Measurements from ENCODE around the gene PSMA1.
A peak's percentile ranks its signal among the peaks of the same experiment; 100 is the strongest.

The PSMA1 gene

DNA sequence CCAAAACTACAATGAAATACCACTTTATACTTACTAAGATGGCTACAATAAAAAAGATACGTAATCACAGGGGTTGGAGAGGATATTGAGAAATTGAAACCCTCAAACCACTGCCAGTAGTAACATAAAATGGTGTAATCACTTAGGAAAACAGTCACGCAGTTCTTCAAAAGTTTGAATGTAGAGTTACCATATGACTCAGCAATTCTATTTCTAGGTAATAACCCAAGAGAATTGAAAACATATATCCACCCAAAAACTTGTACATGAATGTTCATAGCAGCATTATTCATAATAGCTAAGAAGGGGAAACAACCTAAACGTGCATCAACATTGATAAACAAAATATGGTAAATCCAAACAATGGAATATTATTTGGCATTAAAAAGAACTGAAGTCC is 24.4 kb upstream of the PSMA1 start:
- DNase-seq, result no peak

GRCh38 chr11:14543260-14543659 is 23.1 kb upstream of the PSMA1 start:
- DNase-seq, result no peak
- Mint-ChIP-seq H3K27me3 (ENCODE audit: low read depth, poor library complexity) (peaks cover 3% of the 10 kb centered on the region), H3K9me3 (no peaks in the 10 kb centered on the region), H3K36me3 (ENCODE audit: low read depth) (no peaks in the 10 kb centered on the region), H3K4me3 (no peak overlapping the region), H3K4me1 (peaks cover 16% of the 10 kb centered on the region), H3K27ac (no peak overlapping the region)
- TF ChIP-seq, protein P1, sequence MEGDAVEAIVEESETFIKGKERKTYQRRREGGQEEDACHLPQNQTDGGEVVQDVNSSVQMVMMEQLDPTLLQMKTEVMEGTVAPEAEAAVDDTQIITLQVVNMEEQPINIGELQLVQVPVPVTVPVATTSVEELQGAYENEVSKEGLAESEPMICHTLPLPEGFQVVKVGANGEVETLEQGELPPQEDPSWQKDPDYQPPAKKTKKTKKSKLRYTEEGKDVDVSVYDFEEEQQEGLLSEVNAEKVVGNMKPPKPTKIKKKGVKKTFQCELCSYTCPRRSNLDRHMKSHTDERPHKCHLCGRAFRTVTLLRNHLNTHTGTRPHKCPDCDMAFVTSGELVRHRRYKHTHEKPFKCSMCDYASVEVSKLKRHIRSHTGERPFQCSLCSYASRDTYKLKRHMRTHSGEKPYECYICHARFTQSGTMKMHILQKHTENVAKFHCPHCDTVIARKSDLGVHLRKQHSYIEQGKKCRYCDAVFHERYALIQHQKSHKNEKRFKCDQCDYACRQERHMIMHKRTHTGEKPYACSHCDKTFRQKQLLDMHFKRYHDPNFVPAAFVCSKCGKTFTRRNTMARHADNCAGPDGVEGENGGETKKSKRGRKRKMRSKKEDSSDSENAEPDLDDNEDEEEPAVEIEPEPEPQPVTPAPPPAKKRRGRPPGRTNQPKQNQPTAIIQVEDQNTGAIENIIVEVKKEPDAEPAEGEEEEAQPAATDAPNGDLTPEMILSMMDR (IDR thresholded peaks at IDR 0.05), result no peak

More for the DNA sequence above, 24.4 kb upstream of the PSMA1 start:
- peak overlapping the region; percentile 19 for H3K27ac Mint-ChIP-seq
- TF ChIP-seq, protein P1 (IDR thresholded peaks at IDR 0.05), result no peak
- H3K4me3 Mint-ChIP-seq, result no peak overlapping the region
- no peaks in the 10 kb centered on the region for H3K9me3 Mint-ChIP-seq
- H3K27me3 Mint-ChIP-seq (ENCODE audit: low read depth, poor library complexity), result peaks cover 3% of the 10 kb centered on the region
- H3K36me3 Mint-ChIP-seq (ENCODE audit: low read depth), result no peaks in the 10 kb centered on the region
- peaks cover 16% of the 10 kb centered on the region for H3K4me1 Mint-ChIP-seq

GRCh38 chr11:14542324-14542723 is 22.1 kb upstream of the PSMA1 start:
- no peak for DNase-seq
- H3K27me3 Mint-ChIP-seq (ENCODE audit: low read depth, poor library complexity), result no peaks in the 10 kb centered on the region
- H3K27ac Mint-ChIP-seq, result no peak overlapping the region
- no peaks in the 10 kb centered on the region for H3K36me3 Mint-ChIP-seq (ENCODE audit: low read depth)
- peaks cover 16% of the 10 kb centered on the region for H3K4me1 Mint-ChIP-seq
- TF ChIP-seq, protein P1 (IDR thresholded peaks at IDR 0.05), result no peak
- H3K4me3 Mint-ChIP-seq, result no peak overlapping the region
- no peaks in the 10 kb centered on the region for H3K9me3 Mint-ChIP-seq

- TF ChIP-seq, protein P1 (IDR thresholded peaks at IDR 0.05), result no peak
- H3K4me1 Mint-ChIP-seq, result peaks cover 16% of the 10 kb centered on the region
- no peaks in the 10 kb centered on the region for H3K9me3 Mint-ChIP-seq
- H3K36me3 Mint-ChIP-seq (ENCODE audit: low read depth), result no peaks in the 10 kb centered on the region
- no peaks in the 10 kb centered on the region for H3K27me3 Mint-ChIP-seq (ENCODE audit: low read depth, poor library complexity)
- no peak overlapping the region for H3K27ac Mint-ChIP-seq
- H3K4me3 Mint-ChIP-seq, result no peak overlapping the region
- no peak for DNase-seq
Observed at GRCh38 chr11:14541192-14541947, 21.2 kb upstream of the PSMA1 start.

GRCh38 chr11:14539982-14540421 is 19.8 kb upstream of the PSMA1 start:
- H3K27me3 Mint-ChIP-seq (ENCODE audit: low read depth, poor library complexity), result no peaks in the 10 kb centered on the region
- no peak for DNase-seq
- no peaks in the 10 kb centered on the region for H3K9me3 Mint-ChIP-seq
- TF ChIP-seq, protein P1 (IDR thresholded peaks at IDR 0.05), result no peak
- no peak overlapping the region for H3K4me3 Mint-ChIP-seq
- no peaks in the 10 kb centered on the region for H3K36me3 Mint-ChIP-seq (ENCODE audit: low read depth)
- no peak overlapping the region for H3K27ac Mint-ChIP-seq
- H3K4me1 Mint-ChIP-seq, result peaks cover 16% of the 10 kb centered on the region

Data from nephron progenitor cell (in vitro differentiated cells).